HK-2 (cell line): ENCODE data around the gene PLCE1.

Experiments
- DNase-seq: peaks from one replicate; pipeline ENCODE4 v3.0.0-alpha.2; 2018; ENCODE audit not compliant: unreplicated experiment

PLCE1 gene

DNA sequence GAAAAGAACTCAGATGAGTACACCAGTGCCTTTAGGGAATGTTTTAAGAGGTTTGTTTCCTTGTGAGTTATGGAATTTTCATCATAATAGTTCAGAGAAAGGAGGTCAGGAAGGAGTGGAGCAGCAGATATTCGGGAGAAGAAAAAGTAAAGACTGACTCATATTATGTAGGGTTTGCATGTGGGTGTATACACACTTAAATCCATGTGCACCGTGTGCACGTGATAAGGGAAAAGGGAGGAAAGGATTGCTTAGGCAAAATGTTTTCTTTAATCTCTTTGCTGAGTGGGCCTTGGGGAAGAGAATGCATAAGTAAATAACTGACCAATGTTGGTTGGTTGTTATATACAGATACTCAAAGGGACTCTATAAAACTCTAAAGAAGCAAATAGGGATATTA lies 30.2 kb downstream of the PLCE1 start:
- no peak for DNase-seq

DNA sequence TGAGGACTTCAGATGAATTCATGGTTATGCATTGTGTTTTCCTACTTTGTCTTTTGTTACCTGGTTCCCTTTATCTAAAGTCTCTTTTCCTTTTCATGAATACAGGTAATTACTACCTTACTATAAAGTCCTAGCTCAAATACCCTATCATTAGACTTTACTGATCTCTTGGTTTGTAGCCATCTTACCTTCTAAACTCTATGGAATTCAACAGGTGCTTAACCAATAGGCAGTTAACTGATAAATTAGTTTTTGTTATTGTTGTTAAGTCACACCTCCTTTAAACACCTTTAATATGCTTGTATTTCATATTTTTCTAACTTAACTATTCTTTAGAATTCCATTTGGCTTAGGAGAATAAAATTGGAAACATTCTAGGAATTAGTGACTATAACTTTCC lies 30.7 kb downstream of the PLCE1 start:
- DNase-seq: no peak

DNA sequence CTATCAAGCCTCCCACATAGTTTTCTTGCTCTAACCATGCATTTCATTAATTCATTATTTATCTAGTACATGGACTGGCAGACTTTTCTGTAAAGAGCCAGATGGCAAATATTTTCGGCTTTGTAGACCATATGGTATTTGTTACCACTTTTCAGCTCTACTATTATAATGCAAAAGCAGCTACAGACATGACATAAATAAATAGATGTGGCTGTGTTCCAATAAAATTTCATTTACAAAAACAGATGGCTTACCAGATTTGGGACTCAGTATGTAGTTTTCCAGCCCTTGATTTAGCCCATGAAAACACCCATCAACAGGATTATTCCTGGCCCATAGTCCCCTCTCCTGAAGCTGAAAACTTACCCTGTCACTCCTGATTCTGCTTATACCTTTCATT lies 32.1 kb downstream of the PLCE1 start:
- DNase-seq: no peak

DNA sequence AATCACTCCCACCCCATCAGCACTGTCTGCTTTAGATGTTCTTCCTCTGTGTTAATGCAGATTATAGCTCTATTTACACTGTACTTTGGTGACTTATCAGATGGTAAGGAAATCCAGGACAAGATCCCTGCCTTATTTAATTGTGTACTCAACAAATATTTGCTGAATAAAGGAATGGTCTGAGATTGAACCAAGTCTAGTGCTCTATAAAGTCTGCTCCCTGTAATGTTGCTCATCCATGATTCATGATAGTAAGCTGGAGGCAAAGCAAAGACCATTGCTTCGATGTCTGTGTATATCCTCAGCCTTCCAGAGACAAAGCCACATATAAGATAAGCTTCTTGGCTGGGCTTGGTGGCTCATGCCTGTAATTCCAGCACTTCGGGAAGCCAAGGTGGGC lies 33.5 kb downstream of the PLCE1 start:
- no peak for DNase-seq

DNA sequence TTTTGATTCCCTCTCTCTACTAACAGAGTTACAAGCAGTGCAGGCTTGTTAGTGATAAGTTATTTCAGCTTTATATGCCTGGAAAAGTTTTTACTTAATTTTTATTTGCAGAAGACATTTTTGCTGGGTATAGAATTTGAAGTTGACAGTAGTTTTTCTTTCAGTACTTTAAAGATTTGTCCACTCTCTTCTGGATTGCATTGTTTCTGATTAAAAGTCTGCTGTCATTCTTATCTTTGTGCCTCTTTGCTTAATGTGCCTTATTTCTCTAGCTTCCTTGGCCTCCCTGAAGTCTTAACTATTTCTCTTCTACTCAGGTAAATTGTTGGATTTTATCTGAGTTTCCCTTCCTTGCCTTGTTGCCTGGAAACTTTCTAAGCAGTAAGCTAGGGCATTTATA lies 36.2 kb downstream of the PLCE1 start:
- no peak for DNase-seq

DNA sequence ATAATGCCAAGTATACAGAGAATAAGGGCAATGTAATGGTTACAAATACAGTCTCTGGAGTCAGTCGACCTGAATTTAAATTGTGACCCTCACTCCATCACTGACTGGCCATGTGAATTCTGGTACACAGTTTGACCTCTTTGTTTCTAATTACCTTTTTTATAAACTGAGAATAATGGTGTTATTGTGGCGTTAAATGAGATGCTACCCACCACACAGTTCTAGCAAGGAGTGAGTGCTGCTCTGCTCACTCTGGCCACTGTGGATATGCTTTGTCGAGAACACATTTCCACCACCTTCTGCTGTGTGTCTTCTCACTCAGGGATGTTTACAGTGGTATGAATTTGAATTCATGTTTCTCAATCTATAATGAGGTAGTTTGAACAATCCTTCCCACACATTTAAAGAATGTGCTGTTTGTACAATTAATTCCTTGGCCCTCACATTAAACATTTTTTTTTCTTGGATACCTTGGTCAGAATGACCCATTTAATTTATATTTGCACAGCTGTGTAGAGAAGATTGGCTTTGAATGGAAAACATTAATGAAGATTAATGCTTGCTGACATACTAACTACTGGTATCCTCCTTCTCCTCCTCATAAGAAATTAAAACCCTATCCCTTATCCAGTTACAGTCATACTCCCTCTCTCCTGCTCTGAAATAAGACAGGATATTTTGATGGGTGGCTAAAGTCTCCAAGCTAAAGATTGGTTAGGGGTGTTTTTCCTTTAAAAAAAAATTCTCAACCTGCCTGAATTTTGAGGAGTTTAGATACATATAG lies 42.4 kb downstream of the PLCE1 start:
- DNase-seq: no peak

DNA sequence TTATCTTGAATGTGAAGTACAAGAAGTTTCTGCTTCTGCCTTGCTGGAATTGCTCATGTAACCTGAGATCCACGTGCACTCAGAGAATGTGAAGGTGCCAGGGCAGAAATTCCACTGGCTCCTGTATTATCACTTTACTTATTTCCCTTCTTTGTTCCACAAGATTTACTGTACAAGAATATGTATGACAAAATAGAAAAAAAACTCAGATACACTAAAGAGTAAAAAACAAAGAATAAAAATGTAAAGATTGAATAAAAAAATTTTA lies 43.0 kb downstream of the PLCE1 start:
- no peak for DNase-seq

DNA sequence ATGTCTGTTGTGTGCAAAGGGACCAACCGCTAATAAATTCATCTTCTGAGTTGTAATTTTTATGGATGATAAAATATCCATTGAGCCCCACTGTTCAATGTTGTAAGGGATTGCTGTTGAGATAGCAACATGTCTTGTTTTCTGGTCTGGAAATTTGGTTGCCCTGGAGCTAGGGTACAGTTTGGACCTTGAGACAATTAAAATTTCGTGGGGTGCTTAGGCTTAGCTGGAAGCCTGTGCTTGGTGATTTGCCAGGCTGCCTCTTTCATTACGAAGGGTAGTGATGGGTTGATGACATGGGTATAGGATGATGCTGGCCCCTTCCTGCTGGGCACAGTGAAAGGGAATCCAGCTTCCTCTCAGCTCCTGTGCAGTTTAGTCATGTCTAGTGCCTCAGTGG lies 43.6 kb downstream of the PLCE1 start:
- DNase-seq: no peak

DNA sequence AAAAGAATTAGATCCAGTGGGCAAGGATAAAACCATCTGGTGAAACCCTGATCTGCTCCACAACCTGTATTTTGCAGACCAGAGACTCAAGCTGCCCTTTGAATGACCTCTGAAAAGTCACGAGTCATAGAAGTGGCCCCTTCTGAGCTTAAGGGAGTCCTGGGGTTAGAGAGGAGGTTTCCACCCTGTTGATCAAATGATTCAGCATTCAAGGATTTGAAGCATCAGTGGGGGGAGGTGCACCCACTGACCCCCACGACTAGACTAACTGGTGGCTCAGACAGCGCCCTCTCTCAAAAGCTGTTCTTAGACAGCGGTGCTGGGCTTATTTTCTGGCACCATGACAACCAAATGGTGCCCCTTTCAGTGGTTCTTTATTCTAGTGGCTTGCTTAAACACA lies 44.3 kb downstream of the PLCE1 start:
- peak; percentile 67 for DNase-seq

DNA sequence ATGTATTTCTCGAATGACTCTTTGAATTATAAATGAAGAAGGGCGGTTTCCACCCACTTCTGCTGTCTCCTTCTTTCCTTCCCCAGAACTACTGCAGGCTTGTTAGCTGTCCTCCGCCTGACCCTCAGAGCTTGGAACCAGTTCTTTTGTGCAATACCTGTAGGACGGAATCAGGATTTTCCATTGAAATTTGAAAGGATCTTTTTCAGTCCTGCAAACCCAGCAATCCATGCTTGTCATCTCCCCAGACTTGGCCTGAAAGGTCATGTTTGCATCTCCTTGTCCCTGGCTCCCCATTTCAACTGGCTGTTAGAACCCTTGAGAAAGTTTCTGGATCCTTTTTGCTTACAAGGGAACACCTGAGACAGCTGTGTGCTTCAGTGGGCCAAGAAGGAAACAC lies 47.5 kb downstream of the PLCE1 start:
- no peak for DNase-seq

DNA sequence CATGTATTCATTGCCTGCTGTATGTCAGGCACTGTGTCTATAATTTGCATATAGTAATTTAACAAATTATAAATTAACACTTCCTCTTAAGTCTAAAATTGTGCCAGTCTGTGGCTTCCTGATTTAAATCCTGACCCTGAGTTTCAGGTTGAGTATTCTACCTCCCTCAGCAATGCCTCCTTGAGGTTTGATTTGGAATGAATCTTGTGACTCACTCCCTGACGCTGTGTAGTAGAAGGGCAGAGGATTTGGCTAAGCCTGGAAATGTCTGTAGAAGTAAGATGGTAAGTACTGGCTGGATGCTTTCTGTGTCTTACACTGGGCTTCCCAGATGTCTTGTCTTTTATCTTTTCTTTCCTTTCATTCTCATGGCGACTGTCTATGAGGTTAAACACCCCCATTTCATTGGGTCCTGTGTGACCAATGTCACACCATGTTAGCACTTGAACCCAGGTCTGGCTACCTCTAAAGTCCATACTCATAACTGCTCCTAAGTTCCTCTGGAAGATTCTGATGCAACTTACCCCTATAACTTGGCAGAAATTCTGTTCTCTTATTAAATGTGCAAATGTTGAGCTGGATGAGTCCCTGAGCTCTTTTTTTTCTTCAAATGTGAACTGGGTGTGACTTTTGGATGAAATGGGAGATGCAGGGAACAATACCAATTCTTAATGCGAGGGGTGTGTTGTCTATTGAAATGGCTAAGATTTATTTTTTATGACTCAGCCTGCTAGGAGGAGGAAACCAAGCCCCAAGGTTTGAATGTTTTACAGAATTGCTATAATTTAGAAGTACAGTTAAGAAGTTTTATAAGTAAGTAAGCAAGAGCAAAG lies 48.5 kb downstream of the PLCE1 start:
- DNase-seq: no peak

DNA sequence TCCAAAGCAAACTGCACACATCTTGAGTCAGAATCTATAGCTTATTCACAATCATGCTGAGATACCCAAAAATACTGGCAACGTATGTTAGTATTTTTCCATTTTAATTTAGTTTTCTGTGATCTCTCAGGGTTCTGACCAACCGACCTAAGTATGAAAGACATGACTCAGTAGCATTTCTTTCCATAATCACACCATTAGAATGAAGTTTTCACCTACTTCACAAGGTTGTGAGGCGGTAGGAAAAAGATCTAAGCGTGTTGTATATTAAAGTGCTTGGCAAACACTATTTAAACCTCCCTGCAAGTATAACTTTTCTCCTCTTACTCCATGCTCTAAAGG lies 49.1 kb downstream of the PLCE1 start:
- DNase-seq: no peak
